Loucy (cell line): ENCODE measurements around the gene KRTAP4-6.

Source experiments
- H2AFZ ChIP-seq: fragments of 200-600 bp; sonication (generic); 2 replicates; pipeline ENCODE4 v1.6.0; 2016; ENCODE audit warnings: antibody characterized with exemption, mild to moderate bottlenecking, low read length, moderate library complexity
- H3F3A ChIP-seq: fragments of 200-600 bp; 2 replicates; pipeline ENCODE4 v1.6.0; 2016; ENCODE audit warnings: antibody characterized with exemption, low read depth, mild to moderate bottlenecking
- H3K27me3 ChIP-seq: fragments of 200-600 bp; sonication (generic); 2 replicates; pipeline ENCODE4 v1.6.1; 2014; ENCODE audit warnings: low read length, mild to moderate bottlenecking; ENCODE audit not compliant: insufficient read depth, poor library complexity, severe bottlenecking
- H3K36me3 ChIP-seq: fragments of 200-600 bp; sonication (generic); 2 replicates; pipeline ENCODE4 v1.6.1; 2016; ENCODE audit warnings: low read length; ENCODE audit not compliant: insufficient read depth
- H3K4me1 ChIP-seq: fragments of 200-600 bp; sonication (generic); 2 replicates; pipeline ENCODE4 v1.5.1; 2014; ENCODE audit warnings: low read length, mild to moderate bottlenecking; ENCODE audit not compliant: insufficient read depth, poor library complexity, severe bottlenecking
- H3K4me2 ChIP-seq: fragments of 200-600 bp; sonication (generic); 2 replicates; pipeline ENCODE4 v1.6.0; 2014; ENCODE audit warnings: antibody characterized with exemption, low read length, low read depth, mild to moderate bottlenecking; ENCODE audit not compliant: poor library complexity, severe bottlenecking
- H3K4me3 ChIP-seq: fragments of 200-600 bp; sonication (generic); 2 replicates; pipeline ENCODE4 v1.5.1; 2014; ENCODE audit warnings: low read length, mild to moderate bottlenecking, mixed read lengths; ENCODE audit not compliant: poor library complexity, severe bottlenecking
- H3K79me2 ChIP-seq: fragments of 200-600 bp; sonication (generic); 2 replicates; pipeline ENCODE4 v1.6.1; 2014; ENCODE audit warnings: low read length; ENCODE audit not compliant: insufficient read depth
- H3K9ac ChIP-seq: fragments of 200-600 bp; sonication (generic); 2 replicates; pipeline ENCODE4 v1.6.0; 2014; ENCODE audit warnings: mild to moderate bottlenecking, low read depth, low read length, moderate library complexity; ENCODE audit not compliant: poor library complexity, severe bottlenecking
- H3K9me2 ChIP-seq: fragments of 200-600 bp; sonication (generic); replicated peaks from 2 replicates; pipeline ENCODE4 v1.6.1; 2016; ENCODE audit warnings: low read depth, low read length, mixed read lengths
- H3K9me3 ChIP-seq: fragments of 200-600 bp; sonication (generic); 2 replicates; pipeline ENCODE4 v1.6.1; 2014; ENCODE audit warnings: mild to moderate bottlenecking, antibody characterized with exemption, low read length, low read depth; ENCODE audit not compliant: insufficient read depth
- H4K20me1 ChIP-seq: fragments of 200-600 bp; sonication (generic); 2 replicates; pipeline ENCODE4 v1.6.0; 2014; ENCODE audit warnings: antibody characterized with exemption, low read length, mild to moderate bottlenecking; ENCODE audit not compliant: insufficient read depth, poor library complexity, severe bottlenecking
- CTCF ChIP-seq: fragments of 200-600 bp; sonication (generic); conservative IDR thresholded peaks from 2 replicates; pipeline ENCODE4 v1.5.1; 2014; ENCODE audit warnings: mild to moderate bottlenecking, antibody characterized with exemption, low read length
- EZH2phosphoT487 ChIP-seq: fragments of 200-600 bp; IDR thresholded peaks from 2 replicates; pipeline ENCODE4 v1.6.1; 2018; ENCODE audit warnings: antibody characterized with exemption, mild to moderate bottlenecking, moderate library complexity, borderline replicate concordance

Gene KRTAP4-6

DNA sequence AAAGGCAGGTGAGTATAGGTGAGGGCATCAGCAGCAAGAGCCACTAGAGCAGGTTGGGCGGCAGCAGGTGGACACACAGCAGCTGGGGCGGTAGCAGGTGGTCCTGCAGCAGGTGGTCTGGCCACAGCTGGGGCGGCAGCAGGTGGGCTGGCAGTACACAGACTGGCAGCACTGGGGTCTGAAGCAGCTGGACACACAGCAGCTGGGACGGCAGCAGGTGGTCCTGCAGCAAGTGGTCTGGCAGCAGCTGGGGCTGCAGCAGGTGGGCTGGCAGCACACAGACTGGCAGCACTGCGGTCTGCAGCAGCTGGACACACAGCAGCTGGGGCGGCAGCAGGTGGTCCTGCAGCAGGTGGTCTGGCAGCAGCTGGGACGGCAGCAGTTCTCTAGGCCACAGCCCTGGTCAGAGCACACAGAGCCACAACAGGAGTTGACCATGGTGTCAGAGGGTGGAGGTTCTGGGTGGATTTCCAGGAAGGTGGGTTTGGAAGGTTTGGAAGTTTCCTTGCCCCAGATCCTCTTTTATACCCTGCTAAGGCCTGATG, 37.5 kb upstream of the KRTAP4-6 start, which contains the start of gene KRTAP4-2:
KRTAP4-2 (minus strand) TSS at position 495 of the 545 bp plus-strand sequence; CDS start at position 438, 57 bp downstream.
- Histone ChIP-seq H2AFZ (no peak within 1 kb of the TSS; the same call in 1 of the 2 replicates), H3K4me3 (no peak within 1 kb of the TSS), H3K79me2 (no peaks in the 10 kb centered on the region), H3K4me2 (no peak within 1 kb of the TSS), H3K9me2 (no peaks in the 10 kb centered on the region), H3K36me3 (no peaks in the 10 kb centered on the region), H4K20me1 (no peaks in the 10 kb centered on the region), H3F3A (no peaks in the 10 kb centered on the region), H3K9me3 (no peaks in the 10 kb centered on the region), H3K9ac (no peak within 1 kb of the TSS), H3K4me1 (no peaks in the 10 kb centered on the region), H3K27me3 (no peaks in the 10 kb centered on the region)
- TF ChIP-seq EZH2phosphoT487 (no peak), CTCF (no peak)

DNA sequence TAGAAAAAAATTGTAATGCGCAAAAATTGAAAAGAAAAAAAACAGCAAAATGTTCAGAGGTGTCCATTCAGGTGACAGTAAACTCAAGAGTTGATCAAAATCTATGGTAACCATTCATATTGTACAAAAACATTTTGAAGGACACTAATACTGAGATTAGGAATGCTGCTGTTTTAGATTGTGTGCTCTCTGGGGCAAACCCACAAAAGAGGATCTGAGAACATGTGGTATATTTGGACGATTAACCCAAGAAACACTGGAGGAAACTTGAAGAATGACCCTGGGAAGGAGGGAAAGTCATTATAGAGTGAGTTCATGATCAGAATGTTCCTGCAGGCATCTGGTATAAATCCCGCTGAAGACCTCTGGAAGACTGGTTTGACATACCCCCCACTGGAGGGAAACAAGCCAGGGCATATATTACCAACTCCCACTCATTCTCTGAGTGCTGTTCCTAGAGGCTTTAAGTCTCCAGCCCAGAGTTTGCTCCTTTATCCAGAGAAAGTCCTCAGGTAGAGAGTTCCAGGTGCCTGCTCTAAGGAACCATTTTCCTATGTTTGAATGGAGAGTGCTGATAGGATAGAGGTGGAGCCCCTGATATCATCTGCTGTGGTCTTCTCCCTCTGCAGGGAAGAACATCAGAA, 36.5 kb upstream of the KRTAP4-6 start:
- TF ChIP-seq EZH2phosphoT487 = no peak
- TF ChIP-seq CTCF = no peak
- Histone ChIP-seq H3F3A (no peaks in the 10 kb centered on the region), H3K79me2 (no peaks in the 10 kb centered on the region), H4K20me1 (no peaks in the 10 kb centered on the region), H3K4me1 (no peaks in the 10 kb centered on the region), H3K9me3 (no peaks in the 10 kb centered on the region), H3K27me3 (no peaks in the 10 kb centered on the region), H3K4me2 (no peak overlapping the region), H3K4me3 (no peak overlapping the region), H2AFZ (no peak overlapping the region), H3K36me3 (no peaks in the 10 kb centered on the region), H3K9me2 (no peaks in the 10 kb centered on the region), H3K9ac (no peak overlapping the region)

DNA sequence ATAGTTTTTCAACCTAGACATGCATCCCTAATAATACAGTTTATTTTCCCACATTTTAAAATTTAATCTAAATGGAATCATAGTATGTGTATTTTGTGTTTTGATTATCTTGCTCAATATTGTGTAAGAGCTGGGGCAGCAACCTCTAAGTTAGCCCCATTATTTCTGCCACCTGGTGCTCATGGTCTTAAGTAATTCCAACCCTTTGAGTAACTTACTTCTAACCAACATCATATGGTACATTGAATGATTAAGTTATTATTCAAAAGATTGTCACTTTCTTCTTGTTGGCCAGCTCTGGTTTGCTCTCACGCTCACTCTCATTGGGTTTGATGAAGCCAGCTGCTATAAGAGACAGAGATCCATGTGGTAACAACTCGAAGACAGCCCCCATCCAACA, 31.5 kb upstream of the KRTAP4-6 start:
- Histone ChIP-seq H3K4me1 (no peaks in the 10 kb centered on the region), H3K9me3 (no peaks in the 10 kb centered on the region), H3K4me3 (no peak overlapping the region), H3K4me2 (no peak overlapping the region), H2AFZ (no peak overlapping the region), H3K9me2 (no peaks in the 10 kb centered on the region), H3K9ac (no peak overlapping the region), H3K79me2 (no peaks in the 10 kb centered on the region), H4K20me1 (no peaks in the 10 kb centered on the region), H3F3A (no peaks in the 10 kb centered on the region), H3K27me3 (no peaks in the 10 kb centered on the region), H3K36me3 (no peaks in the 10 kb centered on the region)
- TF ChIP-seq CTCF (no peak), EZH2phosphoT487 (no peak)
